Common myeloid progenitor, CD34-positive (primary cell): ENCODE results near the gene AXL.
A peak's percentile ranks its signal among the peaks of the same experiment; 100 is the strongest.

Experiments used
- CTCF ChIA-PET: fragments of 350-600 bp; sonication (Branson Sonifier 250); formaldehyde crosslinking; loops from one replicate; lab custom pipeline; 2021; ENCODE audit warnings: antibody characterized with exemption; lab: Charles Lee
- POLR2A ChIA-PET: fragments of 350-600 bp; sonication (Branson Sonifier 250); formaldehyde crosslinking; loops from one replicate; lab custom pipeline; 2021; ENCODE audit warnings: antibody characterized with exemption; lab: Charles Lee
- DNase-seq, 3 donors: peaks; one replicate each; pipeline versions ENCODE4 v3.0.0 to v3.0.0-alpha.2; 2013
- H3K27ac ChIP-seq, 2 experiments: 1 replicate in 1 of 2; 2 replicates in 1 of 2; pipeline ENCODE4 v1.7.0; 2013; ENCODE audit warnings: inconsistent platforms in 2 of 2, low read length in 2 of 2, mild to moderate bottlenecking in 2 of 2, low read depth in 1 of 2, moderate library complexity in 1 of 2; ENCODE audit not compliant: severe bottlenecking in 2 of 2, insufficient read depth in 1 of 2, poor library complexity in 1 of 2
- H3K27me3 ChIP-seq, 5 experiments: replicated peaks in 2 of 5; 1 replicate in 3 of 5; 2 replicates in 2 of 5; pipeline versions ENCODE4 v1.6.1 to v1.7.0; 2013; ENCODE audit warnings: low read length in 4 of 5, mild to moderate bottlenecking in 2 of 5, moderate library complexity in 2 of 5, inconsistent platforms in 1 of 5; ENCODE audit not compliant: insufficient read depth in 5 of 5, control insufficient read depth in 4 of 5
- H3K36me3 ChIP-seq, 4 experiments: 1 replicate in 2 of 4; 2 replicates in 2 of 4; pipeline versions ENCODE4 v1.6.1 to v1.7.0; 2013; ENCODE audit warnings: low read length in 3 of 4, control low read depth in 1 of 4, mild to moderate bottlenecking in 1 of 4; ENCODE audit not compliant: control insufficient read depth in 4 of 4, insufficient read depth in 4 of 4
- H3K4me1 ChIP-seq, 4 experiments: 1 replicate in 3 of 4; 2 replicates in 1 of 4; pipeline versions ENCODE4 v1.6.1 to v1.7.1; 2013; ENCODE audit warnings: low read length in 3 of 4, mild to moderate bottlenecking in 3 of 4, control low read depth in 1 of 4, inconsistent platforms in 1 of 4, moderate library complexity in 1 of 4; ENCODE audit not compliant: control insufficient read depth in 4 of 4, insufficient read depth in 4 of 4; ENCODE audit errors: control extremely low read depth in 1 of 4
- H3K4me3 ChIP-seq, 7 experiments: 1 replicate in 4 of 7; 2 replicates in 3 of 7; pipeline versions ENCODE4 v1.5.1 to v1.7.0; 2013; ENCODE audit warnings: mild to moderate bottlenecking in 7 of 7, low read length in 6 of 7, moderate library complexity in 6 of 7, inconsistent platforms in 2 of 7, low read depth in 2 of 7, control low read depth in 1 of 7; ENCODE audit not compliant: insufficient read depth in 4 of 7, control insufficient read depth in 1 of 7; ENCODE audit errors: extremely low read depth in 1 of 7
- H3K9me3 ChIP-seq, 5 experiments: 1 replicate in 4 of 5; 2 replicates in 1 of 5; pipeline versions ENCODE4 v1.6.1 to v1.7.1; 2013; ENCODE audit warnings: low read length in 4 of 5, mild to moderate bottlenecking in 2 of 5, inconsistent platforms in 1 of 5, low read depth in 1 of 5, moderate library complexity in 1 of 5; ENCODE audit not compliant: control insufficient read depth in 4 of 5, insufficient read depth in 2 of 5; ENCODE audit errors: control extremely low read depth in 1 of 5
- WGBS: methylation state at CpG from one replicate; pipeline ENCODE4 v1.1.5; 2013; ENCODE audit not compliant: insufficient coverage; 5-methylcytosine and 5-hydroxymethylcytosine counted together

AXL gene

GRCh38 chr19:41305927-41306793 lies 87.1 kb downstream of the AXL start:
- H3K4me1 ChIP-seq, result peaks cover 29 to 91% (median 69%) of the 10 kb centered on the region in 4 experiments
- ChIA-PET POLR2A (interaction anchor here (0.6 to 4.5 kb wide), 4 partner anchors 8 to 398 kb away, joined by 3 to 42 read pairs (median 10); partner anchors contain the start of gene HNRNPUL1), CTCF (interaction anchor here (0.7 to 4.0 kb wide), 9 partner anchors 12 to 102 kb away, joined by 3 to 35 read pairs (median 4); no protein-coding TSS in a partner anchor)
- peak overlapping the region in 2 of 7 experiments; percentile 32 to 64 for H3K4me3 ChIP-seq
- no peak for DNase-seq
- H3K27me3 ChIP-seq, result no peaks in the 10 kb centered on the region
- 57% methylated on average over 13 of the region's 13 CpGs for WGBS
- H3K36me3 ChIP-seq, result peaks cover 11 to 69% (median 44%) of the 10 kb centered on the region in 4 experiments
- peak overlapping the region; percentile 91 to 97 for H3K27ac ChIP-seq
- H3K9me3 ChIP-seq, result no peaks in the 10 kb centered on the region

GRCh38 chr19:41307090-41307875 lies 88.3 kb downstream of the AXL start:
- Histone ChIP-seq H3K4me3 (peak overlapping the region in 6 of 7 experiments; percentile 9 to 64 (median 34)), H3K36me3 (peaks cover 12 to 61% (median 36%) of the 10 kb centered on the region in 4 experiments), H3K9me3 (no peaks in the 10 kb centered on the region), H3K27me3 (no peaks in the 10 kb centered on the region), H3K4me1 (peaks cover 26 to 88% (median 68%) of the 10 kb centered on the region in 4 experiments), H3K27ac (peak overlapping the region; percentile 91 to 97)
- POLR2A ChIA-PET, result interaction anchor here (0.7 to 4.5 kb wide), 5 partner anchors 10 to 399 kb away, joined by 4 to 42 read pairs (median 15); partner anchors contain the start of gene HNRNPUL1
- CTCF ChIA-PET, result interaction anchor here (0.7 to 4.0 kb wide), 17 partner anchors 7 to 124 kb away, joined by 3 to 39 read pairs (median 8); partner anchors contain the start of gene HNRNPUL1
- peak in 2 of 3 donors; percentile 84 to 88 for DNase-seq
- 0% methylated on average over 2 of the region's 8 CpGs for WGBS

DNA sequence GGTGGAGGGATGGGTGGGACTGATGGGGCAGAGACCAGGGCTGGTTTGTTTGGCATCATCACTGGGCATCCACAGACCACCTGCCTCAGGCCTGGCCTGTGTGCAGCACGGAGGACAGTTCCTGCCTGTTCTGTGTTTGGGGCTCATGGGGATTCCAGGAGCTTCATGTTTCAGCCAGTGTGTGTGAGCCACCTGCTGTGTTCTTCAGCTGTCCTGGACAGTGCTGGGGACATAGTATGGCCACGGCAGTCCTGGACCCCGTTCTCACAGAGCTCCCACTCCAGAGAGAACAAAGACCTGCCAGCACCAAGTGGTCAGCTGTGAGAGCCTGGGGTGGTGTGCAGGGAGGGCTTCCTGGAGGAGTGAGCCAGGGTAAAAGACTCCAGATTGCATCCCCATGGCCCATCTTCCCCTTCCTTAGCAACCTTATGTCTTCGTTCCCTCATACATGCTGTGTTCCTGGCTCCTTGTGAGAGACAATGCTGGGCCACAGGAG lies 89.0 kb downstream of the AXL start:
- H3K27me3 ChIP-seq, result no peaks in the 10 kb centered on the region
- POLR2A ChIA-PET, result interaction anchor here (1.0 to 4.5 kb wide), 5 partner anchors 10 to 103 kb away, joined by 3 to 42 read pairs (median 15); partner anchors contain the start of gene HNRNPUL1
- 44% methylated on average over 4 of the region's 4 CpGs for WGBS
- H3K36me3 ChIP-seq, result peaks cover 11 to 61% (median 36%) of the 10 kb centered on the region in 4 experiments
- CTCF ChIA-PET, result interaction anchor here (0.9 to 4.0 kb wide), 18 partner anchors 8 to 149 kb away, joined by 3 to 39 read pairs (median 9); partner anchors contain the start of gene HNRNPUL1
- DNase-seq, result no peak
- peak overlapping the region; percentile 91 to 97 for H3K27ac ChIP-seq
- H3K4me3 ChIP-seq, result peak overlapping the region in 5 of 7 experiments; percentile 9 to 64 (median 26)
- peaks cover 26 to 81% (median 63%) of the 10 kb centered on the region in 4 experiments for H3K4me1 ChIP-seq
- no peaks in the 10 kb centered on the region for H3K9me3 ChIP-seq

DNA sequence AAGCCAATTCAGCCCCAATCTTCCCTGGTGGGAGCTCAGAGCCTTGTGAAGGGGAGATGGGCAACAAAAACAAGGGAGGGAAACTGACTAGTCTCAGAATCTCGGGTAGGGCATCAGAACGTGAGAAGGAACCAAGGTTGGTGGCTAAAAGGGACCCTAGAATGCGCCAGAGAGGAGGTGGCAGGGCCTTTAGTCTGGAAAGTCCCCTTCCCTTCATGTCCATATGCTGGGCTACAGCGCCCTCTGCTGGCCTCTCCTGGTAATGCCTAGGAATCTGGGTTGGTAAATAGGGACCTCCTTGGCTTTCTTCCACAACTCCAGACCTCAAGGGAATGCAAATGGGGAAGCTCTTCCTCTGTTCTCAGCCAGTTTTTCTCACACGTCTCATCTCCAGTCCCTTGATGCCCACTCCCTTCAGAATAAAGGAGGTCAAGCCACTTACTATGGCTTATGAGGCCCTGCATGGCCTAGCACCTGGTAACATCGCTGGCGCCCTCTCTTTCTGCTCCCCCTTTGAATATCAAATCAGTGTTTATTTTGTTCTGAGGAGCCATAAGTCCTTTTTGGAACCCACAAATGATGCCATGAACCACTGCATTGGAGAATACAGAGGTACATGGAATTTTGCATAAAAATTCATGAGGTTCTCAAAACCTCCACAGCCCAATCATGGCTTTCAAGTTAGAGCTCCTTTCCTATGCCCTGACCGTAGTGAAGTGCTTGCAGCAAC lies 89.6 kb downstream of the AXL start:
- ChIA-PET POLR2A (interaction anchor here (0.6 to 4.5 kb wide), 8 partner anchors 11 to 130 kb away, joined by 3 to 42 read pairs (median 16); partner anchors contain the start of gene HNRNPUL1), CTCF (interaction anchor here (0.6 to 4.0 kb wide), 22 partner anchors 8 to 263 kb away, joined by 3 to 39 read pairs (median 5); partner anchors contain the start of gene HNRNPUL1)
- Histone ChIP-seq H3K27ac (peak overlapping the region; percentile 94 to 97), H3K4me1 (peaks cover 26 to 75% (median 62%) of the 10 kb centered on the region in 4 experiments), H3K9me3 (no peaks in the 10 kb centered on the region), H3K36me3 (peaks cover 12 to 62% (median 36%) of the 10 kb centered on the region in 4 experiments), H3K4me3 (peak overlapping the region in 5 of 7 experiments; percentile 26 to 99 (median 95)), H3K27me3 (no peaks in the 10 kb centered on the region)
- peak; percentile 89 to 95 (median 92) for DNase-seq
- WGBS, result 8% methylated on average over 6 of the region's 8 CpGs

GRCh38 chr19:41309180-41310032 lies 90.4 kb downstream of the AXL start:
- ChIA-PET POLR2A (interaction anchor here (0.6 to 4.5 kb wide), 9 partner anchors 11 to 129 kb away, joined by 3 to 42 read pairs (median 15); partner anchors contain the start of gene HNRNPUL1), CTCF (interaction anchor here (0.6 to 4.0 kb wide), 22 partner anchors 9 to 263 kb away, joined by 3 to 39 read pairs (median 5); partner anchors contain the start of gene HNRNPUL1)
- DNase-seq, result no peak
- peaks cover 26 to 68% (median 59%) of the 10 kb centered on the region in 4 experiments for H3K4me1 ChIP-seq
- 5% methylated on average over 24 of the region's 26 CpGs for WGBS
- H3K27me3 ChIP-seq, result no peaks in the 10 kb centered on the region
- peak overlapping the region; percentile 94 to 97 for H3K27ac ChIP-seq
- H3K36me3 ChIP-seq, result peaks cover 7 to 56% (median 33%) of the 10 kb centered on the region in 4 experiments
- no peaks in the 10 kb centered on the region for H3K9me3 ChIP-seq
- H3K4me3 ChIP-seq, result peak overlapping the region; percentile 72 to 99 (median 94)
